ENCODE measurements around the gene STK40. TPM values are rescaled to one million over a fixed set of nuclear protein-coding genes. Genes with fewer than 3 reads are reported as not detected.

The STK40 gene, protein sequence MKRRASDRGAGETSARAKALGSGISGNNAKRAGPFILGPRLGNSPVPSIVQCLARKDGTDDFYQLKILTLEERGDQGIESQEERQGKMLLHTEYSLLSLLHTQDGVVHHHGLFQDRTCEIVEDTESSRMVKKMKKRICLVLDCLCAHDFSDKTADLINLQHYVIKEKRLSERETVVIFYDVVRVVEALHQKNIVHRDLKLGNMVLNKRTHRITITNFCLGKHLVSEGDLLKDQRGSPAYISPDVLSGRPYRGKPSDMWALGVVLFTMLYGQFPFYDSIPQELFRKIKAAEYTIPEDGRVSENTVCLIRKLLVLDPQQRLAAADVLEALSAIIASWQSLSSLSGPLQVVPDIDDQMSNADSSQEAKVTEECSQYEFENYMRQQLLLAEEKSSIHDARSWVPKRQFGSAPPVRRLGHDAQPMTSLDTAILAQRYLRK
- 10 to 100 TPM; 60.3 to 61.5 TPM for total RNA-seq

DNA sequence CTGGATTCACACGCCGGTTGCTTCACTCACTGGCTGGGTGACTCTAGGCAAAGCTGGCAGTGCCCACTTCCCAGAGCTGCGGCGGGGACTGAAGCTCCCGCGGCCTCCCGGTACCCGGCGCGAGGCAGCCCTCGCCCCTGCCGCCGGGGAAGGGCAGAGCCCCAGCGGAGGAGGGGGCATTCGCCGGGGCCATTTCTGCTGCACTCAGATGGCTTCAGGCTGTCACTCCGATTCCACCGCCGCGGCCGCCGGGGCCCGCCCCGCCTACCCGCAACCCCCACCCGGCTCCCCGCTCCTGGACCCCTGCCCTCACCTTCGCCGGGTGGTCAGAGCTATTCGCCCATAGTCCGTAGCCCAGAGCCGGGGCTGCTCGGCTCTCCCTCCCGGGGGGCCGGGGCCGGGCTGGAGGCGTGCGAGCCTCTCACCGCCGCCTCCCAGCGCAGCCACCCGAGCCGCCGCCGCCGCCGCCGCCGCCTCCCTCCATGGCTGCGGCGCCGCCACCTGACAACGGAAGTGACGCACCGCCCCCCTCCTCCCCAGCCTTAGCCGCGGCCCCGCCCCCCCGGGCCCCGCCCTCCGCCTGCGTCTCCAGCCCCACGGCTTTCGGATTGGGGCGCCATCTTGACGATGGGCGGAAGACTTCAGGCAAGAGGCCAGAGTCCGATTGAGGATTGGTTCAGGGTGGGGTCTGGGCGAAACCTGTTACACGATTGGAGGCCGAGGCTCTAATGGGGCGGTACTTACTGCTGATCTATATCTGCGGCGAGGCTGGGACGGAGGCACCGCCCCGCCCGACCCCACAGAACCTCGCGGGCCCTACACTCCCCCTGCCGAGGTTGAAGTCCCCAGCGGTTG, at the start of gene STK40:
Gene STK40 (minus strand): TSS at position 515 of the 855 bp plus-strand sequence. CDS start 24,592 bp downstream, outside the sequence.
- ATAC-seq (ENCODE audit: insufficient number of reproducible peaks, low FRiP score, low read depth) = peak; percentile 88
- peaks cover 31 to 77% of the 10 kb centered on the region in 2 donors for H3K4me1 ChIP-seq (ENCODE audit: control insufficient read depth in 1 of 2, low read depth in 2 of 2)
- peak; percentile 93 for DNase-seq (ENCODE audit: low spot score)
- H3K36me3 ChIP-seq = no peaks in the 10 kb centered on the region
- H3K9me3 ChIP-seq = no peaks in the 10 kb centered on the region
- H3K4me3 ChIP-seq = peak within 1 kb of the TSS; percentile 70
- H3K27me3 ChIP-seq (replicated peaks; ENCODE audit: insufficient read depth) = no peaks in the 10 kb centered on the region
- peak within 1 kb of the TSS; percentile 96 to 97 for H3K27ac ChIP-seq
- TF ChIP-seq, protein P1, sequence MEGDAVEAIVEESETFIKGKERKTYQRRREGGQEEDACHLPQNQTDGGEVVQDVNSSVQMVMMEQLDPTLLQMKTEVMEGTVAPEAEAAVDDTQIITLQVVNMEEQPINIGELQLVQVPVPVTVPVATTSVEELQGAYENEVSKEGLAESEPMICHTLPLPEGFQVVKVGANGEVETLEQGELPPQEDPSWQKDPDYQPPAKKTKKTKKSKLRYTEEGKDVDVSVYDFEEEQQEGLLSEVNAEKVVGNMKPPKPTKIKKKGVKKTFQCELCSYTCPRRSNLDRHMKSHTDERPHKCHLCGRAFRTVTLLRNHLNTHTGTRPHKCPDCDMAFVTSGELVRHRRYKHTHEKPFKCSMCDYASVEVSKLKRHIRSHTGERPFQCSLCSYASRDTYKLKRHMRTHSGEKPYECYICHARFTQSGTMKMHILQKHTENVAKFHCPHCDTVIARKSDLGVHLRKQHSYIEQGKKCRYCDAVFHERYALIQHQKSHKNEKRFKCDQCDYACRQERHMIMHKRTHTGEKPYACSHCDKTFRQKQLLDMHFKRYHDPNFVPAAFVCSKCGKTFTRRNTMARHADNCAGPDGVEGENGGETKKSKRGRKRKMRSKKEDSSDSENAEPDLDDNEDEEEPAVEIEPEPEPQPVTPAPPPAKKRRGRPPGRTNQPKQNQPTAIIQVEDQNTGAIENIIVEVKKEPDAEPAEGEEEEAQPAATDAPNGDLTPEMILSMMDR (IDR thresholded peaks at IDR 0.05) = no peak

DNA sequence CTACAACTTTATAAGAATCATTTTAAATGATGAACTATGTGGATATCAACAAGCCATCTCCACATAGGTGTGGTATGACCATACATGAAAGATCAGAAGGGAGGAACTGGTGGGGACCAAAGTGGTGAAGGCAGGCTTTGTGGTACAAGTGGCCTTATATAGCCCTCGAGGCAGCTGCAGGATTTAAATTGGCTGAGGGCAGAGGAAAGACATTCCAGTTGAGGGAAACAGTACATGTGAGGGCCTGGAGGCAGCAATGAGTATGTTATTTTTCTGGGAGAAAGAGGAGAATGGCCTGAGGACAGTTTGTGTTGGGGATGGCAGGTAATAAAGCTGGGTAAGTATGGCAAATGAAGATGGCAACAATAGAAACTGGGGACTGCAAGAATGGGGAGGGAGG, 47.4 kb upstream of the STK40 start:
- Histone ChIP-seq H3K27ac (no peak overlapping the region), H3K4me1 (ENCODE audit: control insufficient read depth in 1 of 2, low read depth in 2 of 2) (no peaks in the 10 kb centered on the region), H3K4me3 (no peak overlapping the region), H3K27me3 (replicated peaks; ENCODE audit: insufficient read depth) (no peaks in the 10 kb centered on the region), H3K36me3 (no peaks in the 10 kb centered on the region), H3K9me3 (no peaks in the 10 kb centered on the region)
- TF ChIP-seq, protein P1 (IDR thresholded peaks at IDR 0.05) = no peak
- DNase-seq (ENCODE audit: low spot score) (no peak), ATAC-seq (ENCODE audit: insufficient number of reproducible peaks, low FRiP score, low read depth) (no peak)

DNA sequence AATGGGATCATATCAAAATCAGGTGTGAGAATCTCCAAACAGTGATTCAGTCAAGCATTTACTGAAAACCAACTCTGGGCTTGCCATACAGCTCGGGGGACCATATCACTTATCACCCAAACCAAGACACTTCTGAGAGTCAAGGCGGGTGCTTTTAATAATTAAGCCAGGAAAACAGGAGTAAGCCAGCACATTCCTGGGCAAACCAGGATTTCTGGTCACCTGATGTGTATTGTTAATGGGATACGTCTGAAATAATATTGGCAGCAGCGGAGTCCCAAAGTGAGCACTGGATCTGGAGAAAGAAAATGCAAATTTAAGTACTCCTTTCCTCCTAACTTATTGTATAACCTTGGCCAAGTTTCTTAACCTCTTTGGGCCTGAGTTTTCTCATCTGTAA, 46.9 kb upstream of the STK40 start:
- ATAC-seq (ENCODE audit: insufficient number of reproducible peaks, low FRiP score, low read depth) = no peak
- no peak for DNase-seq (ENCODE audit: low spot score)
- Histone ChIP-seq H3K9me3 (no peaks in the 10 kb centered on the region), H3K36me3 (no peaks in the 10 kb centered on the region), H3K4me3 (no peak overlapping the region), H3K27me3 (replicated peaks; ENCODE audit: insufficient read depth) (no peaks in the 10 kb centered on the region), H3K4me1 (ENCODE audit: control insufficient read depth in 1 of 2, low read depth in 2 of 2) (no peaks in the 10 kb centered on the region), H3K27ac (no peak overlapping the region)
- TF ChIP-seq, protein P1 (IDR thresholded peaks at IDR 0.05) = no peak

DNA sequence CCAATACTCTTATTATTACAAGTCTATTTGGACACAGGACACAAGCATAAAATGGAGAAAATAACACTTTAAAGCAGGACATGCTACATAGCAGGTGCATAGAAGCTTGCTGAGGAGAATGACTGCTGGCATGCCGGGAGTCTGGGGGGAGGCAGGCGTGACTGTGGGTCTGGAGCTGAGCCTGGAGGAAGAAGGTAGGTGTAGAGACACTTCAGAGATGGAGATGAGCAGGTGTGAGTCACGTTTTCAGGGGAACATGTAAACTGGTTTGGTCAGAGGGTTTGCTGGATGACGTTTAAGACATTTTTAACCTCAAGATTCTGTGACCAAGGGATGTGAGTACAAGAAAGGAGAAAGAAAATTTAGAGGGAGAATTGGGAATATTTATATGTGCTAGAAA, 40.1 kb upstream of the STK40 start:
- Histone ChIP-seq H3K27ac (no peak overlapping the region), H3K4me1 (ENCODE audit: control insufficient read depth in 1 of 2, low read depth in 2 of 2) (no peaks in the 10 kb centered on the region), H3K4me3 (no peak overlapping the region), H3K36me3 (peaks cover 13% of the 10 kb centered on the region), H3K9me3 (no peaks in the 10 kb centered on the region), H3K27me3 (replicated peaks; ENCODE audit: insufficient read depth) (no peaks in the 10 kb centered on the region)
- TF ChIP-seq, protein P1 (IDR thresholded peaks at IDR 0.05) = no peak
- ATAC-seq (ENCODE audit: insufficient number of reproducible peaks, low FRiP score, low read depth) = no peak
- DNase-seq (ENCODE audit: low spot score) = no peak

DNA sequence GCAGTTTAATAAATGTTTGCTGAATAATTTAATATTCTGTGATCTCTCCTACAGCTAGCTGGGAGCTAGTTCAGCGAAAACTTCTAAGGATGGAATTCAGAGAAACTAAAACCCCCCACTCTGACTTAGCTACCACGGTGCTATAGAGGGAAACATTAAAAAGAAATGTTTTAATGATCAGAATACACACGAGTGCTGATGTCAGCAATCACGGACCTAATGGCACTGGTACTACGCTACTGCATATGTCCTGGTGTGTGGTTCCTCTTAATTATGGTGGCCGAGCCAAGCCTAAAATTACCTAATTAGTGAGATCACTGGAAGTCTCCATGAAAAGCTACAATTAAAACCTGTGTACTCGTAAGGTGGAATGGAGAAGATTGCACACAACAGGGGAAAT, 35.9 kb upstream of the STK40 start:
- H3K36me3 ChIP-seq = peaks cover 13% of the 10 kb centered on the region
- H3K4me3 ChIP-seq = no peak overlapping the region
- TF ChIP-seq, protein P1 (IDR thresholded peaks at IDR 0.05) = no peak
- H3K27me3 ChIP-seq (replicated peaks; ENCODE audit: insufficient read depth) = no peaks in the 10 kb centered on the region
- H3K4me1 ChIP-seq (ENCODE audit: control insufficient read depth in 1 of 2, low read depth in 2 of 2) = no peaks in the 10 kb centered on the region
- H3K27ac ChIP-seq = no peak overlapping the region
- no peak for DNase-seq (ENCODE audit: low spot score)
- H3K9me3 ChIP-seq = no peaks in the 10 kb centered on the region
- no peak for ATAC-seq (ENCODE audit: insufficient number of reproducible peaks, low FRiP score, low read depth)

All from thoracic aorta (tissue), 2 donors.